Ovary (tissue), 3 donors: ENCODE measurements around the gene IDI1.

Experiments used
- CTCF ChIP-seq, 3 donors: fragments of 450-650 bp in 2 of 3; fragments of 200-600 bp in 1 of 3; IDR thresholded peaks; one replicate each; pipeline versions ENCODE4 v1.5.1 to v1.8.0; 2016 to 2022; ENCODE audit warnings: antibody characterized with exemption in 3 of 3, mild to moderate bottlenecking in 1 of 3
- POLR2A ChIP-seq: fragments of 450-650 bp; IDR thresholded peaks from one replicate; pipeline ENCODE4 v1.6.1; 2017; ENCODE audit warnings: antibody characterized with exemption, mild to moderate bottlenecking, moderate library complexity
- donor health status: DM: no; HTN: no; CAD: no.

- TF ChIP-seq CTCF (IDR thresholded peaks at IDR 0.05) (no peak), POLR2A (no peak)
Measured at GRCh38 chr10:1020958-1021357, 28.0 kb downstream of the IDI1 start.
